Right cardiac atrium (tissue), 5 donors: Measurements from ENCODE around the gene TBC1D13. TPM values are rescaled to one million over a fixed set of nuclear protein-coding genes. Genes with fewer than 3 reads are reported as not detected.

Source experiments
- ATAC-seq, 2 donors: fragments of 200-7000 bp; cut with Tn5 transposase; one replicate each; pipeline versions ENCODE4 v1.8.0 to v1.9.1; 2020; ENCODE audit warnings: moderate library complexity in 2 of 2, mild to moderate bottlenecking in 1 of 2
- DNase-seq, 3 donors: peaks; one replicate each; pipeline ENCODE4 v3.0.0-alpha.2; 2020
- H3K27ac ChIP-seq: one replicate; pipeline ENCODE4 v1.5.1; 2013; ENCODE audit warnings: mild to moderate bottlenecking, low read length, control low read depth, moderate library complexity
- H3K27me3 ChIP-seq: one replicate; pipeline ENCODE4 v1.6.1; 2013; ENCODE audit not compliant: control insufficient read depth, insufficient read depth
- H3K4me1 ChIP-seq: one replicate; pipeline ENCODE4 v1.6.1; 2013; ENCODE audit warnings: low read length; ENCODE audit not compliant: control insufficient read depth, insufficient read depth
- H3K4me3 ChIP-seq: one replicate; pipeline ENCODE4 v1.5.1; 2013; ENCODE audit warnings: low read length, control low read depth
- H3K9me3 ChIP-seq: one replicate; pipeline ENCODE4 v1.6.1; 2013; ENCODE audit warnings: low read length; ENCODE audit not compliant: control insufficient read depth
- WGBS: extraction: QIAGEN DNeasy Blood & Tissue Kit; methylation state at CpG from one replicate; pipeline ENCODE4 v1.1.7; 2013; 5-methylcytosine and 5-hydroxymethylcytosine counted together
- intact Hi-C, 4 donors: fragments of 100-400 bp; cut with DNase I; formaldehyde crosslinking; loops; one replicate each; pipeline versions ENCODE4 v1.11.0 to v1.14.0; 2022 to 2023
- long read RNA-seq, 4 donors: library from polyadenylated mRNA; unstranded; transcript quantifications; one replicate each; pipeline ENCODE4 v2.0.0, GENCODE V29; 2020 to 2021
- polyA plus RNA-seq: library from polyadenylated mRNA; stranded (reverse); fragments of 200-250 nt; gene quantifications from one replicate; pipeline ENCODE4 v1.2.3, GENCODE V29; 2013
- total RNA-seq, 4 donors: library from RNA; stranded (reverse); fragmentation: NEBNext Ultra II Directional; extraction: Animal tissue kit (Norgen Biotek cat#: 25700); gene quantifications; one replicate each; pipeline ENCODE4 v1.2.1, GENCODE V29; 2021
- donor health status: healthy with polysubstance abuse.
- donor health status: DM: no; HTN: yes; CAD: no.
- donor health status: DM: no; HTN: no; CAD: no.
- donor health status: DM: no; HTN: yes; CAD: no; lungs with severe emphysema.
- donor health status: DM: yes; HTN: yes; CAD: no.

Gene TBC1D13
- total RNA-seq (10 to 100 TPM; 15.8 to 20.8 (median 19.3) TPM), polyA plus RNA-seq (12.5 TPM)
- long read RNA-seq, donor 1, transcript TBC1D13-202 (12 exons, 3,906 nt) = major isoform, 26 of 42 reads
- long read RNA-seq, donor 1, partial matches to known transcripts = 4 of 42 reads
- long read RNA-seq, donor 1, other reads (novel, unspliced or antisense) = 12 of 42 reads
- long read RNA-seq, donor 2, transcript TBC1D13-202 (12 exons, 3,906 nt) = major isoform, 18 of 29 reads
- long read RNA-seq, donor 2, partial matches to known transcripts = 9 of 29 reads
- long read RNA-seq, donor 2, other reads (novel, unspliced or antisense) = 2 of 29 reads
- long read RNA-seq, donor 3, transcript TBC1D13-202 (12 exons, 3,906 nt) = major isoform, 27 of 63 reads
- long read RNA-seq, donor 3, partial matches to known transcripts = 31 of 63 reads
- long read RNA-seq, donor 3, other reads (novel, unspliced or antisense) = 5 of 63 reads
- long read RNA-seq, donor 4, transcript TBC1D13-202 (12 exons, 3,906 nt) = major isoform, 25 of 51 reads
- long read RNA-seq, donor 4, partial matches to known transcripts = 23 of 51 reads
- long read RNA-seq, donor 4, other reads (novel, unspliced or antisense) = 3 of 51 reads

GRCh38 chr9:128786681-128787601, at the start of gene TBC1D13:
TSS of gene TBC1D13 (plus strand) at chr9:128787253. CDS start at chr9:128787354, 101 bp downstream.
- intact Hi-C loops = no loop called here
- DNase-seq = peak; percentile 89 to 96 (median 95)
- Histone ChIP-seq H3K4me3 (peak within 1 kb of the TSS; percentile 81), H3K4me1 (peaks cover 6% of the 10 kb centered on the region), H3K27me3 (no peaks in the 10 kb centered on the region), H3K27ac (peak within 1 kb of the TSS; percentile 74), H3K9me3 (no peaks in the 10 kb centered on the region)
- 7% methylated on average over 64 of the region's 64 CpGs for WGBS
- peak; percentile 98 for ATAC-seq

GRCh38 chr9:128742401-128742800, 44.7 kb upstream of the TBC1D13 start:
- WGBS = 83% methylated on average over 20 of the region's 20 CpGs
- H3K9me3 ChIP-seq = no peaks in the 10 kb centered on the region
- H3K27me3 ChIP-seq = no peaks in the 10 kb centered on the region
- no peaks in the 10 kb centered on the region for H3K4me1 ChIP-seq
- DNase-seq (no peak), ATAC-seq (peak; percentile 26 to 43)
- no peak overlapping the region for H3K4me3 ChIP-seq
- intact Hi-C loops = no loop called here
- no peak overlapping the region for H3K27ac ChIP-seq

- Histone ChIP-seq H3K27ac (no peak overlapping the region), H3K27me3 (no peaks in the 10 kb centered on the region), H3K4me3 (no peak overlapping the region), H3K4me1 (no peaks in the 10 kb centered on the region), H3K9me3 (no peaks in the 10 kb centered on the region)
- ATAC-seq (no peak), DNase-seq (no peak)
- intact Hi-C loops = no loop called here
- 100% methylated on average over 1 of the region's 1 CpG for WGBS
These were observed 43.6 kb upstream of the TBC1D13 start for GRCh38 chr9:128743421-128743820.

- H3K9me3 ChIP-seq = no peaks in the 10 kb centered on the region
- no peaks in the 10 kb centered on the region for H3K4me1 ChIP-seq
- intact Hi-C loops = no loop called here
- DNase-seq (no peak), ATAC-seq (no peak)
- H3K4me3 ChIP-seq = no peak overlapping the region
- no peaks in the 10 kb centered on the region for H3K27me3 ChIP-seq
- 96% methylated on average over 1 of the region's 1 CpG for WGBS
- H3K27ac ChIP-seq = no peak overlapping the region
These were observed 39.8 kb upstream of the TBC1D13 start for GRCh38 chr9:128747241-128747640.

GRCh38 chr9:128750926-128751595, 36.0 kb upstream of the TBC1D13 start:
- H3K27ac ChIP-seq = no peak overlapping the region
- no peaks in the 10 kb centered on the region for H3K27me3 ChIP-seq
- DNase-seq (no peak), ATAC-seq (no peak)
- H3K9me3 ChIP-seq = no peaks in the 10 kb centered on the region
- no peak overlapping the region for H3K4me3 ChIP-seq
- 90% methylated on average over 22 of the region's 22 CpGs for WGBS
- intact Hi-C loops = no loop called here
- H3K4me1 ChIP-seq = no peaks in the 10 kb centered on the region

GRCh38 chr9:128753627-128754026, 33.4 kb upstream of the TBC1D13 start:
- intact Hi-C loops = no loop called here
- Histone ChIP-seq H3K4me1 (no peaks in the 10 kb centered on the region), H3K27me3 (no peaks in the 10 kb centered on the region), H3K27ac (no peak overlapping the region), H3K4me3 (no peak overlapping the region), H3K9me3 (no peaks in the 10 kb centered on the region)
- no peak for DNase-seq
- 95% methylated on average over 16 of the region's 16 CpGs for WGBS
- peak in 1 of 2 donors; percentile 26 for ATAC-seq

GRCh38 chr9:128757602-128758001, 29.5 kb upstream of the TBC1D13 start:
- H3K27ac ChIP-seq = no peak overlapping the region
- no peaks in the 10 kb centered on the region for H3K4me1 ChIP-seq
- ATAC-seq (no peak), DNase-seq (no peak)
- intact Hi-C loops = no loop called here
- no peaks in the 10 kb centered on the region for H3K27me3 ChIP-seq
- H3K4me3 ChIP-seq = no peak overlapping the region
- H3K9me3 ChIP-seq = no peaks in the 10 kb centered on the region
- 86% methylated on average over 6 of the region's 6 CpGs for WGBS

GRCh38 chr9:128762671-128763449, 24.2 kb upstream of the TBC1D13 start:
- no peaks in the 10 kb centered on the region for H3K4me1 ChIP-seq
- DNase-seq (no peak), ATAC-seq (no peak)
- WGBS = 81% methylated on average over 9 of the region's 9 CpGs
- no peak overlapping the region for H3K27ac ChIP-seq
- H3K27me3 ChIP-seq = no peaks in the 10 kb centered on the region
- H3K4me3 ChIP-seq = no peak overlapping the region
- H3K9me3 ChIP-seq = no peaks in the 10 kb centered on the region
- intact Hi-C loops = no loop called here

GRCh38 chr9:128764361-128764760, 22.7 kb upstream of the TBC1D13 start:
- WGBS = 81% methylated on average over 6 of the region's 6 CpGs
- H3K27me3 ChIP-seq = no peaks in the 10 kb centered on the region
- no peak overlapping the region for H3K27ac ChIP-seq
- H3K9me3 ChIP-seq = no peaks in the 10 kb centered on the region
- no peaks in the 10 kb centered on the region for H3K4me1 ChIP-seq
- intact Hi-C loops = no loop called here
- DNase-seq (no peak), ATAC-seq (no peak)
- H3K4me3 ChIP-seq = no peak overlapping the region

GRCh38 chr9:128765499-128765898, 21.6 kb upstream of the TBC1D13 start:
- WGBS = 78% methylated on average over 3 of the region's 3 CpGs
- DNase-seq = no peak
- H3K4me3 ChIP-seq = no peak overlapping the region
- ATAC-seq = no peak
- no peak overlapping the region for H3K27ac ChIP-seq
- no peaks in the 10 kb centered on the region for H3K4me1 ChIP-seq
- no peaks in the 10 kb centered on the region for H3K27me3 ChIP-seq
- no peaks in the 10 kb centered on the region for H3K9me3 ChIP-seq
- intact Hi-C loops = no loop called here
